ENCODE measurements around the gene GART. TPM values are rescaled to one million over a fixed set of nuclear protein-coding genes. Genes with fewer than 3 reads are reported as not detected.

GART gene
- total RNA-seq = 68.2 and 103 TPM in 2 replicates

GRCh38 chr21:33541756-33542639 is at the start of gene GART:
GART (minus strand) TSS chr21:33542117; CDS start chr21:33539315, 2,802 bp downstream.
- DNase-seq (ENCODE audit: low read depth) = peak; percentile 58
- FAIRE-seq = no peak
- TF ChIP-seq CTCF (IDR thresholded peaks at IDR 0.05; ENCODE audit: insufficient read depth, low read length, severe bottlenecking) = no peak
- H3K36me3 ChIP-seq (ENCODE audit: control insufficient read depth, insufficient read depth, low read length) = peaks cover 9% of the 10 kb centered on the region
- H3K4me3 ChIP-seq (ENCODE audit: low read depth, low read length) = peak within 1 kb of the TSS; percentile 92
- H3K27me3 ChIP-seq (ENCODE audit: control insufficient read depth, insufficient read depth, low read length) = no peaks in the 10 kb centered on the region

DNA sequence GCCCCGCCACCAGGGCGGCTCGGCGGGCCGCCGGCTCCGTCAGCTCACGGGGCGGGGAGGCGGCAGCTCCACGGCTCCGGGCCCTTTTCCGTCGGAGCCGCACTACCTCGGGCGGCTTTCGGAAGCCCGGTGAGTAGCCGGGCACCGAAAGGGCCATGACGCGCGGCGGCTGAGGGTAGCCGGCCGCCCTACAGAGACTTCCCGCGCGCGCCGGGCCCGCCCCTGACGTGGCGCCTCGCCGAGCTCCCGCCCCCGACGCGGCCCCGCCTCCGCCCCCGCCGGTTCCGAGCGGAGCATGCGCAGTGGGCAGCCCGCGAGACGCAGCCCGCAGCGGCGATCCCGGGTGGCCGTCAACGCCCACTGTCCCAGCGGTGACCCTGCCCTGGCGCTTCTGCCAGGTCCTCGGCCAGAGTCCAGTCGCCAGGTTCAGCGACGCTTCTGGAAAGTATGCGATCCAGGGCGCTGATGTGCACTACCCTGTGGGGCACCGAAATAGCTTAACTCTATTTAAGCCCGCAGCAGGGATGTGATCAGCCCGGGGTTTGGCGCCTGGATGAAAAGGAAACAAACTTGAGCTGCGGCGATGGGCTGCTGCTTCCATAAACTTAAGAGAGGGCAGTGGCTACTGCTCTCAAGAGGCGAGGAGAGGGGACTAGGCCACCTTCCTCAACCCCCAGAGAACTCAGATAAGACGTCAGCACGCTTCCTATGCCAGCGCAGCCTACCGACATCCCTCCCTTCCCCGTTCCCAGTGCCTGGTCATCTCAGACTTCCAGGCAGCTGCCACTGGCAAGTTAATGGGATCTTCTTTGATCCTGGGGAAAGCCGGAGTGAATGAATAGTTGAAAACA is 46.8 kb upstream of the GART start, which contains the start of gene DONSON:
TSS of gene DONSON (minus strand) at position 200 of the 851 bp plus-strand sequence. CDS start at position 157, 43 bp downstream.
- DNase-seq (ENCODE audit: low read depth) (peak; percentile 57), FAIRE-seq (no peak)
- peak within 1 kb of the TSS; percentile 55 for H3K4me3 ChIP-seq (ENCODE audit: low read depth, low read length)
- H3K36me3 ChIP-seq (ENCODE audit: control insufficient read depth, insufficient read depth, low read length) = peaks cover 1% of the 10 kb centered on the region
- no peaks in the 10 kb centered on the region for H3K27me3 ChIP-seq (ENCODE audit: control insufficient read depth, insufficient read depth, low read length)
- no peak for TF ChIP-seq CTCF (IDR thresholded peaks at IDR 0.05; ENCODE audit: insufficient read depth, low read length, severe bottlenecking)

GRCh38 chr21:33587792-33588484 is 46.0 kb upstream of the GART start:
- no peak for FAIRE-seq
- peak overlapping the region; percentile 55 for H3K4me3 ChIP-seq (ENCODE audit: low read depth, low read length)
- H3K27me3 ChIP-seq (ENCODE audit: control insufficient read depth, insufficient read depth, low read length) = no peaks in the 10 kb centered on the region
- TF ChIP-seq CTCF (IDR thresholded peaks at IDR 0.05; ENCODE audit: insufficient read depth, low read length, severe bottlenecking) = no peak
- peak; percentile 12 for DNase-seq (ENCODE audit: low read depth)
- peaks cover 1% of the 10 kb centered on the region for H3K36me3 ChIP-seq (ENCODE audit: control insufficient read depth, insufficient read depth, low read length)

GRCh38 chr21:33586927-33587326 is 45.0 kb upstream of the GART start:
- FAIRE-seq (no peak), DNase-seq (ENCODE audit: low read depth) (no peak)
- Histone ChIP-seq H3K4me3 (ENCODE audit: low read depth, low read length) (no peak overlapping the region), H3K36me3 (ENCODE audit: control insufficient read depth, insufficient read depth, low read length) (peaks cover 1% of the 10 kb centered on the region), H3K27me3 (ENCODE audit: control insufficient read depth, insufficient read depth, low read length) (no peaks in the 10 kb centered on the region)
- no peak for TF ChIP-seq CTCF (IDR thresholded peaks at IDR 0.05; ENCODE audit: insufficient read depth, low read length, severe bottlenecking)

DNA sequence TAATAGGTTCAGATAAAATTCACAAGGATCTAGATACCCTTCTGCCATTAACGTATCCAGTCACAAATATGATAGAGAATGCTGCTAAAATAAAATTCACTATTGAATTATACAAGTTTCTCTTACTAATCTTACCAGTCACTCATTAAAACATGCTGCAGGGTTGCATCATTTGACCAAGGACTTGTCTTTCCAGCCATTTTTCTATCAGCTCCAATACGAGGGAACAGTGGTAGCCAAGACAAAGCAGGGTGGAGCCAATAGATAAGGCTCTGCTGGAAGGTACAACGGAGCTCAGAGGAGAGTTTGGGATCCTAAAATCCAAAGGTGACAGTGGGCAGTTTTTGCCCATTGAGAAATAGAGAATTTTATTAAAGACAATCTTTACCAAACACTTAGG is 42.5 kb upstream of the GART start:
- Histone ChIP-seq H3K36me3 (ENCODE audit: control insufficient read depth, insufficient read depth, low read length) (peaks cover 1% of the 10 kb centered on the region), H3K27me3 (ENCODE audit: control insufficient read depth, insufficient read depth, low read length) (no peaks in the 10 kb centered on the region), H3K4me3 (ENCODE audit: low read depth, low read length) (no peak overlapping the region)
- DNase-seq (ENCODE audit: low read depth) = no peak
- FAIRE-seq = no peak
- no peak for TF ChIP-seq CTCF (IDR thresholded peaks at IDR 0.05; ENCODE audit: insufficient read depth, low read length, severe bottlenecking)
